SJCRH30 (cell line): Measurements from ENCODE around the gene ZNF195. TPM values are rescaled to one million over a fixed set of nuclear protein-coding genes. Genes with fewer than 3 reads are reported as not detected.

ENCODE experiments used
- DNase-seq, 2 experiments: peaks; one replicate each; pipeline ENCODE4 v3.0.0-alpha.2; 2015 to 2020
- H3K27ac ChIP-seq: fragments of 250-450 bp; sonication (Bioruptor Pico); 2 replicates; pipeline ENCODE4 v1.5.1; 2020; ENCODE audit warnings: mild to moderate bottlenecking, moderate library complexity
- H3K27me3 ChIP-seq: fragments of 250-450 bp; sonication (Bioruptor Pico); 2 replicates; pipeline ENCODE4 v1.5.1; 2020; ENCODE audit warnings: mild to moderate bottlenecking, moderate library complexity
- H3K36me3 ChIP-seq: fragments of 250-450 bp; sonication (Bioruptor Pico); 2 replicates; pipeline ENCODE4 v1.5.1; 2020; ENCODE audit warnings: mild to moderate bottlenecking, moderate library complexity
- H3K4me1 ChIP-seq: fragments of 250-450 bp; sonication (Bioruptor Pico); 2 replicates; pipeline ENCODE4 v1.5.1; 2020; ENCODE audit warnings: mild to moderate bottlenecking, moderate library complexity
- H3K4me3 ChIP-seq: fragments of 250-450 bp; sonication (Bioruptor Pico); 2 replicates; pipeline ENCODE4 v1.5.1; 2020; ENCODE audit warnings: mild to moderate bottlenecking, moderate library complexity
- H3K9me3 ChIP-seq: fragments of 250-450 bp; sonication (Bioruptor Pico); replicated peaks from 2 replicates; pipeline ENCODE4 v1.5.1; 2020; ENCODE audit warnings: mild to moderate bottlenecking, moderate library complexity
- total RNA-seq: library from RNA; depleted of rRNA; stranded (reverse); fragments of >200 nt; shearing (Covaris generic); gene quantifications from 2 replicates; pipeline ENCODE4 v1.2.3, GENCODE V29; 2014

The ZNF195 gene
- total RNA-seq, 1 experiment from 2014 or later = 44.8 TPM

- DNase-seq = no peak
- H3K4me1 ChIP-seq = peaks cover 4% of the 10 kb centered on the region; the same call in 1 of the 2 replicates
- H3K36me3 ChIP-seq = peaks cover 19% of the 10 kb centered on the region
- no peak overlapping the region for H3K27ac ChIP-seq
- no peaks in the 10 kb centered on the region for H3K27me3 ChIP-seq
- peaks cover 12% of the 10 kb centered on the region for H3K9me3 ChIP-seq
- no peak overlapping the region for H3K4me3 ChIP-seq
These were observed 2.0 kb upstream of the ZNF195 start for GRCh38 chr11:3380706-3381545.

- Histone ChIP-seq H3K36me3 (peaks cover 73% of the 10 kb centered on the region), H3K4me1 (peaks cover 4% of the 10 kb centered on the region; the same call in 1 of the 2 replicates), H3K9me3 (peaks cover 29% of the 10 kb centered on the region), H3K27me3 (no peaks in the 10 kb centered on the region), H3K4me3 (no peak overlapping the region), H3K27ac (no peak overlapping the region)
- DNase-seq = no peak
These were observed 3.4 kb downstream of the ZNF195 start for GRCh38 chr11:3375552-3375951.

DNA sequence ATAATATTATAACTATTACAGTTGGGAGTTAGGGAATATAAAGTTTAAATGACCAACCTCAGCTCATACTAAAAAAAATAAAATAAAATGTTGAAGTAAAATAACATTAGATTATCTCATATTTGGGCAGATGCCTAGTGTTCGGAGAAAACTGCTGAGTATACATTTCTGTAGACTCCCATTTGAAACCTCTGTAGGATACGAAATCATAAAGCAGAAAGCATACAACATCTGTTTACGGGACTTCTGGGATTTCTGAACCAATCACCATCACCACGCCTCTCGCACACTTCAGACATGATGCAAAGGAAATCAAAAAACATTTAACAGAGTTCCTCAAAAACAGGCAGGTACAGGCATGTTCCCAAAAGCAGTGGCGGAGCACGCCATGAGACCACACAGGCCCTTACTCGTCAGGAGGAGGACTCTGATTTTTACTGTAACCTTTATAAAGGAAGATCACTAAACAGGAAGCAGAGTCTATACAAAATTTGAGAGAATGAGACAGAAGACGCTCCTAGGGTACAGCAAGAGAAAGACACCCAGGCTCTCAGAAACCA, 8.6 kb downstream of the ZNF195 start:
- no peaks in the 10 kb centered on the region for H3K4me1 ChIP-seq
- H3K4me3 ChIP-seq = no peak overlapping the region
- no peaks in the 10 kb centered on the region for H3K27me3 ChIP-seq
- H3K27ac ChIP-seq = no peak overlapping the region
- DNase-seq = no peak
- H3K9me3 ChIP-seq = peaks cover 30% of the 10 kb centered on the region
- peaks cover 98% of the 10 kb centered on the region for H3K36me3 ChIP-seq

GRCh38 chr11:3369366-3369765, 9.6 kb downstream of the ZNF195 start:
- Histone ChIP-seq H3K4me1 (no peaks in the 10 kb centered on the region), H3K27ac (no peak overlapping the region), H3K9me3 (peaks cover 30% of the 10 kb centered on the region), H3K36me3 (peaks cover 98% of the 10 kb centered on the region), H3K4me3 (no peak overlapping the region), H3K27me3 (no peaks in the 10 kb centered on the region)
- DNase-seq = no peak

GRCh38 chr11:3368199-3368598, 10.7 kb downstream of the ZNF195 start:
- Histone ChIP-seq H3K4me1 (no peaks in the 10 kb centered on the region), H3K27ac (no peak overlapping the region), H3K27me3 (no peaks in the 10 kb centered on the region), H3K36me3 (peaks cover 98% of the 10 kb centered on the region), H3K9me3 (peaks cover 31% of the 10 kb centered on the region), H3K4me3 (no peak overlapping the region)
- DNase-seq = no peak

DNA sequence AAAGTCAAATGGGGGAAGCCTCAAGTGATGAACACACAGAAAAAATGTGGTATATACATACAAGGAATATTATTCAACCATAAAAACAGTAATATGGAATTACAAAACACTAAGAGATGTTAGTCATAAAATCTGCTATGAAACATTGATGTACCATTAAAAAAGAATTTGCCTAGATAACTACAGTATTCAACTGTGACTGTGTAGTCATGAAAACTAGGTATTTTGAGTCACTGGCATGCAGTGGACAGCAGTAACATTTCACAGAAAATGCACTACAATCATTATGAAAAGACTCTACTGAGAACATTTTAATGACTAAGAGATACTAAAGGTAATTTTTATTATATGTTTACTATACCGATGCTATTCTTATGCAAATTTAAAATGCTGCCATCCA, 11.7 kb downstream of the ZNF195 start:
- Histone ChIP-seq H3K4me1 (no peaks in the 10 kb centered on the region), H3K36me3 (peaks cover 98% of the 10 kb centered on the region), H3K27ac (no peak overlapping the region), H3K4me3 (no peak overlapping the region), H3K27me3 (no peaks in the 10 kb centered on the region), H3K9me3 (peaks cover 38% of the 10 kb centered on the region)
- no peak for DNase-seq

DNA sequence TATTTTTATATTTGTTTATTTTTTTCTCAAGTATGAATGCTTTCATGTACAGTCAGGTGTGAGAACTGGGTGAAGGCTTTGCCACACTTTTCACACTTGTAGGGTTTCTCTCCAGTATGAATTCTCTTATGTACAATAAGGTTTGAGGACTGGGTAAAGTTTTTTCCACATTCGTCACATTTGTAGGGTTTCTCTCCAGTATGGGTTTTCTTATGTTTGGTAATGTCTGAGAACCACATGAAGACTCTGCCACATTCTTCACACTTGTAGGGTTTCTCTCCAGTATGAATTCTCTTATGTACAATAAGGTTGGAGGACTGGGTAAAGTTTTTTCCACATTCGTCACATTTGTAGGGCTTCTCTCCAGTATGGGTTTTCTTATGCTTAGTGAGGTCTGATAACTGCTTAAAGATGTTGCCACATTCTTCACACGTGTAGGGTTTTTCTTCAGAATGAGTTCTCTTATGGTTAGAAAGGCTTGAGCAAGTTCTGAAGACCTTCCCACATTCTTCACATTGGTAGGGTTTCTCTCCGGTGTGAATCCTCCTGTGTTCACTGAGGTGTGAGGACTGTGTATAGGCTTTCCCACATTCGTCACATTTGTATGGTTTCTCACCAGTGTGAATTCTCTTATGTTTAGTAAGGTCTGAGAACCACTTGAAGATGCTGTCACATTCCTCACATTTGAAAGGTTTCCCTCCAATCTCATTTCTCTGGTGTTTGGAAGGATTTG, 19.7 kb downstream of the ZNF195 start:
- H3K36me3 ChIP-seq = peaks cover 66% of the 10 kb centered on the region
- H3K27me3 ChIP-seq = no peaks in the 10 kb centered on the region
- peaks cover 55% of the 10 kb centered on the region for H3K9me3 ChIP-seq
- H3K4me3 ChIP-seq = no peak overlapping the region
- H3K4me1 ChIP-seq = no peaks in the 10 kb centered on the region
- DNase-seq = no peak
- no peak overlapping the region for H3K27ac ChIP-seq

- Histone ChIP-seq H3K36me3 (peaks cover 55% of the 10 kb centered on the region), H3K27ac (no peak overlapping the region), H3K9me3 (peaks cover 46% of the 10 kb centered on the region), H3K27me3 (no peaks in the 10 kb centered on the region), H3K4me3 (no peak overlapping the region), H3K4me1 (no peaks in the 10 kb centered on the region)
- DNase-seq = no peak
These were observed 20.8 kb downstream of the ZNF195 start for GRCh38 chr11:3357994-3358676.

GRCh38 chr11:3357302-3357701, 21.6 kb downstream of the ZNF195 start:
- H3K4me3 ChIP-seq = no peak overlapping the region

GRCh38 chr11:3356858-3357257, 22.1 kb downstream of the ZNF195 start:
- Histone ChIP-seq H3K27ac (no peak overlapping the region), H3K4me1 (no peaks in the 10 kb centered on the region), H3K4me3 (no peak overlapping the region), H3K27me3 (no peaks in the 10 kb centered on the region), H3K9me3 (peaks cover 35% of the 10 kb centered on the region), H3K36me3 (peaks cover 42% of the 10 kb centered on the region)
- no peak for DNase-seq

More at GRCh38 chr11:3357302-3357701, 21.6 kb downstream of the ZNF195 start:
- DNase-seq = no peak
- peaks cover 47% of the 10 kb centered on the region for H3K36me3 ChIP-seq
- no peaks in the 10 kb centered on the region for H3K27me3 ChIP-seq
- no peaks in the 10 kb centered on the region for H3K4me1 ChIP-seq
- H3K27ac ChIP-seq = no peak overlapping the region
- peaks cover 39% of the 10 kb centered on the region for H3K9me3 ChIP-seq

DNA sequence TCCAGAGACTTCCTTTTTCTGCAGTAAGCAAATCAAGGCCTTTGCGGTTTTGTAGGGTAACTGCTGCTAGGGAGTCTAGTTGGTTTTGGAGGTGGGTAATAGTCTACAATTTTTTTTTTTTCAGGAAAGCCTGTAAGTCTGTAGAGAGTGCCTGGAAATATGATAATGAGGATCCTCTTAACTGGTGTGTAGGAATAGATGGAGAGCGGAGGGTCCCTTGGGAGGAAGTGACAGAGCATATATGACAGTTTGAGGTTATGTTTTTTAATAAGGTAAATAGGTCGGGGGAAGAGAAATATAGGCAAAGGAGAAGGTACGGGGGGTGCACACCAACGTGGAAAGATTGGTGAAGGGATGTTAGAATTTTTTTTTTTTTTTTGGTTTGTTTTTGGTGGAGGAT, 25.9 kb downstream of the ZNF195 start:
- DNase-seq = no peak
- Histone ChIP-seq H3K27ac (no peak overlapping the region), H3K27me3 (no peaks in the 10 kb centered on the region), H3K4me3 (no peak overlapping the region), H3K4me1 (no peaks in the 10 kb centered on the region), H3K36me3 (peaks cover 6% of the 10 kb centered on the region), H3K9me3 (no peaks in the 10 kb centered on the region; the same call in 1 of the 2 replicates)

GRCh38 chr11:3347127-3347526, 31.8 kb downstream of the ZNF195 start:
- H3K27ac ChIP-seq = no peak overlapping the region
- H3K36me3 ChIP-seq = no peaks in the 10 kb centered on the region
- DNase-seq = no peak
- H3K4me1 ChIP-seq = no peaks in the 10 kb centered on the region
- H3K27me3 ChIP-seq = no peaks in the 10 kb centered on the region
- peaks cover 6% of the 10 kb centered on the region; the same call in 1 of the 2 replicates for H3K9me3 ChIP-seq
- H3K4me3 ChIP-seq = no peak overlapping the region

- Histone ChIP-seq H3K27ac (no peak overlapping the region), H3K4me1 (no peaks in the 10 kb centered on the region), H3K9me3 (peaks cover 6% of the 10 kb centered on the region; the same call in 1 of the 2 replicates), H3K4me3 (no peak overlapping the region), H3K27me3 (no peaks in the 10 kb centered on the region), H3K36me3 (no peaks in the 10 kb centered on the region)
- DNase-seq = no peak
These were observed 32.4 kb downstream of the ZNF195 start for GRCh38 chr11:3346587-3346986.

- Histone ChIP-seq H3K27ac (no peak overlapping the region), H3K4me3 (no peak overlapping the region), H3K36me3 (no peaks in the 10 kb centered on the region), H3K27me3 (no peaks in the 10 kb centered on the region), H3K9me3 (peaks cover 6% of the 10 kb centered on the region; the same call in 1 of the 2 replicates), H3K4me1 (no peaks in the 10 kb centered on the region)
- DNase-seq = no peak
These were observed 33.2 kb downstream of the ZNF195 start for GRCh38 chr11:3345736-3346135.
